ENCODE results near the gene HS3ST5.

DNA sequence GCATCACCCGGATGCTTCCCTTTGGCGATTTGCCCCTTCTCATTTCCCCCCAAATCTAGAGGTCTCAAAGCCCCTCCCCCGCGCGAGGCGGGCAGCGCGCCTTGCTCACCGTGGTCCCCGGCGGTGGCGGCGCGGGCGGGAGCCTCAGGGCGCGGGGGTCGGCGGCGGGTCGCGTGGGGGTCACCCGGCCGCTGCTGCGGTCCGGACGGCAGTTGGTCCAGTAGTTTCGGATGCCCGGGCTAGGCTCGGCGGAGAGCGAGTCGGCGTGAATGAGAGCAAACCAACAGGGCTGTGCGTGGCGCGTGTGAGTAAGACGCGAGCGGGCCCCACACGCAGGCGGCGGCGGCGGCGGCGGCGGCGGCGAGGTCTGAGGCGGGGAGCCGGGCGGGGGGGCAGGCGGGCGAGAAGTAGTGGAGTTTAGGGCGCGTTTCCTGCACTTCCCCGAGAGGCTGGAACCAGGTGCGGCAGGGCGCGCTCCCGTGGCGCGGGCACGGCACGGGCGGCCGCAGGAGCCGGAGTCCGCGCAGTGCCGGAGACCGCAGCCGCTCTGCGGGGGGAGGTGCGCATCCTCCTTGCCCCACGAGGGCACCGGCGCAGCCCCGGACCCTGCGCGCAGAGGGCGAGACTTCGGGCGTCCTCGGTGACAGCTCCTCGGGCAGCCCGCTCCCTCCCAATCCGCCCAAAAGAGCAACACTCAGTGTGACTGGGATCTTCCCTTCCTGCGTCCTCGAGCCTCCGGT, 567 bp downstream of the HS3ST5 start:
- TF ChIP-seq, protein P1, sequence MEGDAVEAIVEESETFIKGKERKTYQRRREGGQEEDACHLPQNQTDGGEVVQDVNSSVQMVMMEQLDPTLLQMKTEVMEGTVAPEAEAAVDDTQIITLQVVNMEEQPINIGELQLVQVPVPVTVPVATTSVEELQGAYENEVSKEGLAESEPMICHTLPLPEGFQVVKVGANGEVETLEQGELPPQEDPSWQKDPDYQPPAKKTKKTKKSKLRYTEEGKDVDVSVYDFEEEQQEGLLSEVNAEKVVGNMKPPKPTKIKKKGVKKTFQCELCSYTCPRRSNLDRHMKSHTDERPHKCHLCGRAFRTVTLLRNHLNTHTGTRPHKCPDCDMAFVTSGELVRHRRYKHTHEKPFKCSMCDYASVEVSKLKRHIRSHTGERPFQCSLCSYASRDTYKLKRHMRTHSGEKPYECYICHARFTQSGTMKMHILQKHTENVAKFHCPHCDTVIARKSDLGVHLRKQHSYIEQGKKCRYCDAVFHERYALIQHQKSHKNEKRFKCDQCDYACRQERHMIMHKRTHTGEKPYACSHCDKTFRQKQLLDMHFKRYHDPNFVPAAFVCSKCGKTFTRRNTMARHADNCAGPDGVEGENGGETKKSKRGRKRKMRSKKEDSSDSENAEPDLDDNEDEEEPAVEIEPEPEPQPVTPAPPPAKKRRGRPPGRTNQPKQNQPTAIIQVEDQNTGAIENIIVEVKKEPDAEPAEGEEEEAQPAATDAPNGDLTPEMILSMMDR (IDR thresholded peaks at IDR 0.05 in 2 of 3, conservative IDR thresholded peaks at IDR 0.05 in 1 of 3; ENCODE audit: borderline replicate concordance in 1 of 3, insufficient read depth in 1 of 3, low read depth in 2 of 3, low read length in 2 of 3): no peak
- TF ChIP-seq POLR2A (IDR thresholded peaks at IDR 0.05; ENCODE audit: borderline replicate concordance, extremely low read depth, insufficient read depth, insufficient read length): no peak
- TF ChIP-seq, protein P2, sequence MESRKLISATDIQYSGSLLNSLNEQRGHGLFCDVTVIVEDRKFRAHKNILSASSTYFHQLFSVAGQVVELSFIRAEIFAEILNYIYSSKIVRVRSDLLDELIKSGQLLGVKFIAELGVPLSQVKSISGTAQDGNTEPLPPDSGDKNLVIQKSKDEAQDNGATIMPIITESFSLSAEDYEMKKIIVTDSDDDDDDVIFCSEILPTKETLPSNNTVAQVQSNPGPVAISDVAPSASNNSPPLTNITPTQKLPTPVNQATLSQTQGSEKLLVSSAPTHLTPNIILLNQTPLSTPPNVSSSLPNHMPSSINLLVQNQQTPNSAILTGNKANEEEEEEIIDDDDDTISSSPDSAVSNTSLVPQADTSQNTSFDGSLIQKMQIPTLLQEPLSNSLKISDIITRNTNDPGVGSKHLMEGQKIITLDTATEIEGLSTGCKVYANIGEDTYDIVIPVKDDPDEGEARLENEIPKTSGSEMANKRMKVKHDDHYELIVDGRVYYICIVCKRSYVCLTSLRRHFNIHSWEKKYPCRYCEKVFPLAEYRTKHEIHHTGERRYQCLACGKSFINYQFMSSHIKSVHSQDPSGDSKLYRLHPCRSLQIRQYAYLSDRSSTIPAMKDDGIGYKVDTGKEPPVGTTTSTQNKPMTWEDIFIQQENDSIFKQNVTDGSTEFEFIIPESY (IDR thresholded peaks at IDR 0.05; ENCODE audit: extremely low read depth, insufficient replicate concordance, low read length): no peak

Data from HCT116 (cell line).